GM18907 (cell line): ENCODE results near the gene RBM33.
"Not testable (repeated sequence)": the region's sequence is repeated elsewhere in the genome, so short reads cannot be mapped to it uniquely, and the experiment has no call there.

Source experiments
- ATAC-seq: cut with Tn5 transposase; IDR thresholded peaks from one replicate; pipeline ENCODE4 v1.9.1; 2021; ENCODE audit warnings: mild to moderate bottlenecking, moderate library complexity; ENCODE audit not compliant: unreplicated experiment

The RBM33 gene

GRCh38 chr7:155688237-155688636 lies 43.8 kb downstream of the RBM33 start:
- ATAC-seq: not testable (repeated sequence)

- ATAC-seq: not testable (repeated sequence)
Observed at GRCh38 chr7:155690655-155691054, 46.2 kb downstream of the RBM33 start.

GRCh38 chr7:155692317-155692716 lies 47.9 kb downstream of the RBM33 start:
- ATAC-seq: peak; percentile 46

GRCh38 chr7:155693826-155694225 lies 49.4 kb downstream of the RBM33 start:
- no peak for ATAC-seq

- no peak for ATAC-seq
Observed at GRCh38 chr7:155694851-155695250, 50.4 kb downstream of the RBM33 start.

GRCh38 chr7:155696747-155697146 lies 52.3 kb downstream of the RBM33 start:
- ATAC-seq: no peak

- no peak for ATAC-seq
Observed at GRCh38 chr7:155698633-155699032, 54.2 kb downstream of the RBM33 start.

GRCh38 chr7:155699180-155699579 lies 54.7 kb downstream of the RBM33 start:
- no peak for ATAC-seq

- no peak for ATAC-seq
Observed at GRCh38 chr7:155700847-155701246, 56.4 kb downstream of the RBM33 start.

GRCh38 chr7:155701972-155702544 lies 57.6 kb downstream of the RBM33 start:
- no peak for ATAC-seq

GRCh38 chr7:155702616-155703015 lies 58.2 kb downstream of the RBM33 start:
- ATAC-seq: no peak

- ATAC-seq: no peak
Observed at GRCh38 chr7:155705623-155706360, 61.3 kb downstream of the RBM33 start.

GRCh38 chr7:155706376-155706775 lies 61.9 kb downstream of the RBM33 start:
- ATAC-seq: no peak

- ATAC-seq: peak; percentile 73
Observed at GRCh38 chr7:155709453-155709852, 65.0 kb downstream of the RBM33 start.

GRCh38 chr7:155710031-155710430 lies 65.6 kb downstream of the RBM33 start:
- no peak for ATAC-seq

- ATAC-seq: peak; percentile 67
Observed at GRCh38 chr7:155710530-155710929, 66.1 kb downstream of the RBM33 start.

GRCh38 chr7:155711081-155711480 lies 66.6 kb downstream of the RBM33 start:
- ATAC-seq: no peak

- no peak for ATAC-seq
Observed at GRCh38 chr7:155713384-155713783, 68.9 kb downstream of the RBM33 start.

GRCh38 chr7:155714702-155715101 lies 70.2 kb downstream of the RBM33 start:
- ATAC-seq: no peak

GRCh38 chr7:155715111-155715805 lies 70.8 kb downstream of the RBM33 start:
- no peak for ATAC-seq

GRCh38 chr7:155717010-155717744 lies 72.7 kb downstream of the RBM33 start:
- ATAC-seq: no peak
